HEK293 (cell line): ENCODE measurements around the gene PPP1R18.

Experiments
- CTCF ChIA-PET: fragments of 350-600 bp; formaldehyde crosslinking; extraction: SDS; loops from one replicate; lab custom pipeline; 2021; ENCODE audit warnings: antibody characterized with exemption; lab: Yijun Ruan, JAX
- POLR2A ChIA-PET: fragments of 300-600 bp; formaldehyde crosslinking; extraction: SDS; loops from one replicate; lab custom pipeline; 2020; ENCODE audit warnings: antibody characterized with exemption, inconsistent platforms; lab: Yijun Ruan, JAX
- H3K27ac ChIP-seq: fragments of 200-500 bp; sonication (Bioruptor generic); 2 replicates; pipeline ENCODE4 v1.5.1; 2014; ENCODE audit warnings: low read depth, low read length, control low read depth, inconsistent platforms; ENCODE audit errors: extremely low read depth
- H3K36me3 ChIP-seq, 2 experiments: fragments of 200-500 bp in 1 of 2; sonication (Bioruptor generic) in 1 of 2; 1 replicate in 1 of 2; 2 replicates in 1 of 2; pipeline ENCODE4 v1.5.1; 2014 to 2017; ENCODE audit warnings: inconsistent platforms in 2 of 2, low read length in 2 of 2; ENCODE audit not compliant: control insufficient read depth in 2 of 2, insufficient read depth in 1 of 2
- H3K4me1 ChIP-seq: fragments of 200-500 bp; sonication (Bioruptor generic); 2 replicates; pipeline ENCODE4 v1.5.1; 2014; ENCODE audit warnings: mild to moderate bottlenecking, low read length, inconsistent platforms; ENCODE audit not compliant: control insufficient read depth, insufficient read depth
- H3K4me3 ChIP-seq: 2 replicates; pipeline ENCODE4 v1.5.1; 2011; ENCODE audit warnings: low read depth, mild to moderate bottlenecking, control low read depth, low read length, moderate library complexity
- H3K9me3 ChIP-seq: fragments of 200-500 bp; sonication (Bioruptor generic); 2 replicates; pipeline ENCODE4 v1.5.1; 2014; ENCODE audit warnings: low read depth, low read length, inconsistent platforms; ENCODE audit not compliant: control insufficient read depth, insufficient read depth
- CTCF ChIP-seq: fragments of 450-650 bp; formaldehyde crosslinking; IDR thresholded peaks from 2 replicates; pipeline ENCODE4 v1.5.1; 2016; ENCODE audit warnings: missing biosample characterization, missing genetic modification characterization
- EGR2 ChIP-seq: fragments of 450-650 bp; formaldehyde crosslinking; IDR thresholded peaks from 2 replicates; pipeline ENCODE4 v1.5.1; 2016; ENCODE audit warnings: low read depth, missing biosample characterization, missing genetic modification characterization
- GLI4 ChIP-seq: fragments of 450-650 bp; formaldehyde crosslinking; IDR thresholded peaks from 2 replicates; pipeline ENCODE4 v1.5.1; 2016; ENCODE audit warnings: missing biosample characterization, missing genetic modification characterization
- HOXC10 ChIP-seq: sonication (generic); formaldehyde crosslinking; IDR thresholded peaks from 2 replicates; pipeline ENCODE4 v1.8.1; 2023; ENCODE audit warnings: mild to moderate bottlenecking, missing genetic modification reagents
- HOXD13 ChIP-seq: sonication (generic); formaldehyde crosslinking; IDR thresholded peaks from 2 replicates; pipeline ENCODE4 v1.8.0; 2022; ENCODE audit warnings: missing genetic modification reagents, borderline replicate concordance
- KLF1 ChIP-seq: fragments of 450-650 bp; formaldehyde crosslinking; IDR thresholded peaks from 2 replicates; pipeline ENCODE4 v1.5.1; 2016; ENCODE audit warnings: missing biosample characterization, missing genetic modification characterization
- KLF7 ChIP-seq: fragments of 450-650 bp; formaldehyde crosslinking; IDR thresholded peaks from 2 replicates; pipeline ENCODE4 v1.5.1; 2016; ENCODE audit warnings: missing biosample characterization, missing genetic modification characterization, borderline replicate concordance
- PRDM10 ChIP-seq: fragments of 450-650 bp; formaldehyde crosslinking; IDR thresholded peaks from 2 replicates; pipeline ENCODE4 v1.5.1; 2016; ENCODE audit warnings: missing biosample characterization, missing genetic modification characterization
- REPIN1 ChIP-seq: fragments of 450-650 bp; formaldehyde crosslinking; IDR thresholded peaks from 2 replicates; pipeline ENCODE4 v1.5.1; 2017; ENCODE audit warnings: missing biosample characterization, missing genetic modification characterization, low read depth
- SP2 ChIP-seq: fragments of 450-650 bp; formaldehyde crosslinking; IDR thresholded peaks from 2 replicates; pipeline ENCODE4 v1.5.1; 2016; ENCODE audit warnings: missing biosample characterization, missing genetic modification characterization
- YY1 ChIP-seq: fragments of 450-650 bp; formaldehyde crosslinking; IDR thresholded peaks from 2 replicates; pipeline ENCODE4 v1.5.1; 2018; ENCODE audit warnings: missing biosample characterization, missing genetic modification characterization
- ZBTB11 ChIP-seq: fragments of 450-650 bp; formaldehyde crosslinking; conservative IDR thresholded peaks from 2 replicates; pipeline ENCODE4 v1.5.1; 2016; ENCODE audit warnings: low read depth, missing biosample characterization, missing genetic modification characterization
- ZBTB17 ChIP-seq: fragments of 450-650 bp; formaldehyde crosslinking; IDR thresholded peaks from 2 replicates; pipeline ENCODE4 v1.5.1; 2016; ENCODE audit warnings: missing biosample characterization, missing genetic modification characterization
- ZFP69B ChIP-seq: fragments of 450-650 bp; formaldehyde crosslinking; IDR thresholded peaks from 2 replicates; pipeline ENCODE4 v1.5.1; 2016; ENCODE audit warnings: missing biosample characterization, missing genetic modification characterization
- ZNF133 ChIP-seq: fragments of 450-650 bp; formaldehyde crosslinking; IDR thresholded peaks from 2 replicates; pipeline ENCODE4 v1.5.1; 2016; ENCODE audit warnings: missing biosample characterization, missing genetic modification characterization
- ZNF146 ChIP-seq: fragments of 450-650 bp; formaldehyde crosslinking; IDR thresholded peaks from 2 replicates; pipeline ENCODE4 v1.5.1; 2016; ENCODE audit warnings: missing biosample characterization, missing genetic modification characterization
- ZNF175 ChIP-seq: fragments of 450-650 bp; formaldehyde crosslinking; IDR thresholded peaks from 2 replicates; pipeline ENCODE4 v1.5.1; 2016; ENCODE audit warnings: missing biosample characterization, missing genetic modification characterization
- ZNF2 ChIP-seq: fragments of 450-650 bp; formaldehyde crosslinking; IDR thresholded peaks from 2 replicates; pipeline ENCODE4 v1.5.1; 2016; ENCODE audit warnings: missing biosample characterization, missing genetic modification characterization
- ZNF221 ChIP-seq: fragments of 450-650 bp; formaldehyde crosslinking; IDR thresholded peaks from 2 replicates; pipeline ENCODE4 v1.5.1; 2017; ENCODE audit warnings: missing biosample characterization, missing genetic modification characterization, borderline replicate concordance
- ZNF23 ChIP-seq: fragments of 450-650 bp; formaldehyde crosslinking; IDR thresholded peaks from 2 replicates; pipeline ENCODE4 v1.5.1; 2016; ENCODE audit warnings: missing biosample characterization, missing genetic modification characterization, borderline replicate concordance
- ZNF24 ChIP-seq: fragments of 450-650 bp; formaldehyde crosslinking; IDR thresholded peaks from 2 replicates; pipeline ENCODE4 v1.5.1; 2016; ENCODE audit warnings: missing biosample characterization, missing genetic modification characterization
- ZNF513 ChIP-seq: fragments of 450-650 bp; IDR thresholded peaks from 2 replicates; pipeline ENCODE4 v1.5.1; 2018; ENCODE audit warnings: missing biosample characterization, missing genetic modification characterization
- ZNF610 ChIP-seq: fragments of 450-650 bp; formaldehyde crosslinking; IDR thresholded peaks from 2 replicates; pipeline ENCODE4 v1.5.1; 2016; ENCODE audit warnings: missing biosample characterization, missing genetic modification characterization, borderline replicate concordance
- ZNF776 ChIP-seq: fragments of 450-650 bp; formaldehyde crosslinking; IDR thresholded peaks from 2 replicates; pipeline ENCODE4 v1.5.0; 2017; ENCODE audit warnings: missing biosample characterization, missing genetic modification characterization, borderline replicate concordance

The PPP1R18 gene

GRCh38 chr6:30687659-30688431 is 1.4 kb upstream of the PPP1R18 start (continued):
- peak; percentile 32; the same call in 1 of the 2 replicates for TF ChIP-seq ZBTB17 (tag by site-specific recombination)

GRCh38 chr6:30686908-30687658 is 638 bp upstream of the PPP1R18 start:
- ChIA-PET CTCF (interaction anchor here (0.7 to 3.4 kb wide), 8 partner anchors 8 to 44 kb away, joined by 3 to 30 read pairs (median 4); partner anchors contain the start of genes DHX16 and MDC1), POLR2A (interaction anchor here (0.6 to 14.5 kb wide), 11 partner anchors 8 to 410 kb away, joined by 3 to 235 read pairs (median 4); partner anchors contain the start of genes IER3, MDC1 and TUBB)
- peak overlapping the region; percentile 94 for H3K27ac ChIP-seq
- H3K9me3 ChIP-seq, result no peaks in the 10 kb centered on the region
- H3K4me3 ChIP-seq, result peak overlapping the region; percentile 52
- H3K36me3 ChIP-seq, result peaks cover 0 to 6% of the 10 kb centered on the region in 2 experiments; a peak in 2 of 3 replicates
- peaks cover 31% of the 10 kb centered on the region for H3K4me1 ChIP-seq
- TF ChIP-seq ZNF175 (tag by site-specific recombination) (no peak), ZNF133 (no peak), ZNF146 (0 out of 2 replicates have a peak, but pooled peaks have one; percentile 16), ZNF2 (tag by site-specific recombination) (0 out of 2 replicates have a peak, but pooled peaks have one; percentile 28), KLF7 (tag by site-specific recombination) (peak; percentile 98), ZNF24 (tag by site-specific recombination) (peak; percentile 65), ZNF610 (tag by site-specific recombination) (peak; percentile 93), ZNF513 (tag by site-specific recombination) (peak; percentile 90), CTCF (peak; percentile 4; the same call in 1 of the 2 replicates), REPIN1 (no peak; the same call in 1 of the 2 replicates), HOXC10 (CRISPR knock-in tag) (no peak), EGR2 (tag by site-specific recombination) (peak; percentile 94), ZBTB11 (peak; percentile 67), ZNF23 (tag by site-specific recombination) (no peak), HOXD13 (CRISPR knock-in tag) (no peak), GLI4 (tag by site-specific recombination) (peak; percentile 19; the same call in 1 of the 2 replicates), YY1 (tag by site-specific recombination) (no peak), ZNF776 (no peak), SP2 (peak; percentile 97), ZFP69B (tag by site-specific recombination) (peak; percentile 59; the same call in 1 of the 2 replicates), ZNF221 (tag by site-specific recombination) (no peak), KLF1 (tag by site-specific recombination) (peak; percentile 99), PRDM10 (peak; percentile 81)
